HL-60/S4 (cell line): ENCODE measurements around the gene GTSE1.
"Not testable (repeated sequence)": the region's sequence is repeated elsewhere in the genome, so short reads cannot be mapped to it uniquely, and the experiment has no call there.

Experiments used
- in situ Hi-C: fragments of 300-500 bp; cut with MboI; formaldehyde crosslinking; loops from 2 replicates; pipeline ENCODE4 v1.14.3; 2022; ENCODE audit warnings: low sequenced_read_pairs

Gene GTSE1

GRCh38 chr22:46296257-46297150 is at the start of gene GTSE1:
TSS of gene GTSE1 (plus strand) at chr22:46296870. CDS start at chr22:46297401, 531 bp downstream.
- in situ Hi-C loops, result no loop called here

GRCh38 chr22:46247443-46247975 is 49.2 kb upstream of the GTSE1 start:
- in situ Hi-C loops, result no loop called here

GRCh38 chr22:46250035-46250782 is 46.5 kb upstream of the GTSE1 start, which contains the start of gene CDPF1:
TSS of gene CDPF1 (minus strand) at chr22:46250293. CDS start at chr22:46248284, 2,009 bp downstream.
- in situ Hi-C loops, result no loop called here

- in situ Hi-C loops, result no loop called here
Measured at GRCh38 chr22:46250783-46251125, 45.9 kb upstream of the GTSE1 start.

GRCh38 chr22:46251266-46251665 is 45.4 kb upstream of the GTSE1 start:
- in situ Hi-C loops, result no loop called here

- in situ Hi-C loops, result no loop called here
Measured at GRCh38 chr22:46251816-46252380, 44.8 kb upstream of the GTSE1 start.

GRCh38 chr22:46256358-46256958 is 40.2 kb upstream of the GTSE1 start:
- in situ Hi-C loops, result no loop called here

GRCh38 chr22:46259374-46259773 is 37.3 kb upstream of the GTSE1 start:
- in situ Hi-C loops, result no loop called here

GRCh38 chr22:46260038-46260437 is 36.6 kb upstream of the GTSE1 start:
- in situ Hi-C loops, result no loop called here

- in situ Hi-C loops, result no loop called here
Measured at GRCh38 chr22:46262449-46263215, 34.0 kb upstream of the GTSE1 start.

- in situ Hi-C loops, result no loop called here
Measured at GRCh38 chr22:46263216-46263590, 33.5 kb upstream of the GTSE1 start, which contains the start of gene PKDREJ. TSS of gene PKDREJ (minus strand) at chr22:46263343. CDS start at chr22:46263322, 21 bp downstream.

- in situ Hi-C loops, result not testable (repeated sequence)
Measured at GRCh38 chr22:46264520-46264919, 32.1 kb upstream of the GTSE1 start.

- in situ Hi-C loops, result not testable (repeated sequence)
Measured at GRCh38 chr22:46265627-46266026, 31.0 kb upstream of the GTSE1 start.

- in situ Hi-C loops, result no loop called here
Measured at GRCh38 chr22:46267431-46268279, 29.0 kb upstream of the GTSE1 start, which contains the start of gene TTC38. TSS of gene TTC38 (plus strand) at chr22:46268008. CDS start at chr22:46268040, 32 bp downstream.

GRCh38 chr22:46269564-46269963 is 27.1 kb upstream of the GTSE1 start:
- in situ Hi-C loops, result no loop called here

- in situ Hi-C loops, result no loop called here
Measured at GRCh38 chr22:46272196-46272595, 24.5 kb upstream of the GTSE1 start.

GRCh38 chr22:46272762-46273431 is 23.8 kb upstream of the GTSE1 start:
- in situ Hi-C loops, result no loop called here

GRCh38 chr22:46273432-46274148 is 23.1 kb upstream of the GTSE1 start:
- in situ Hi-C loops, result no loop called here
